NCI-H1417 (cell line): Measurements from ENCODE around the gene DNAJC11.
"Not testable (repeated sequence)": the region's sequence is repeated elsewhere in the genome, so short reads cannot be mapped to it uniquely, and the experiment has no call there.

Experiments used
- DNase-seq, 3 experiments: peaks; one replicate each; lab custom pipeline; 2025; lab: John Stamatoyannopoulos, UW

Gene DNAJC11

GRCh38 chr1:6623269-6623965, 78.2 kb downstream of the DNAJC11 start:
- DNase-seq: no peak

- DNase-seq: no peak
Measured at GRCh38 chr1:6622396-6623152, 79.0 kb downstream of the DNAJC11 start.

GRCh38 chr1:6621429-6622391, 79.9 kb downstream of the DNAJC11 start:
- DNase-seq: no peak

GRCh38 chr1:6619045-6619444, 82.6 kb downstream of the DNAJC11 start:
- DNase-seq: no peak

GRCh38 chr1:6614929-6615785, 86.5 kb downstream of the DNAJC11 start:
- DNase-seq: peak in 1 of 3 experiments; percentile 13

- peak in 2 of 3 experiments; percentile 57 to 70 for DNase-seq
Measured at GRCh38 chr1:6614019-6614928, 87.3 kb downstream of the DNAJC11 start.

- peak; percentile 98 to 99 (median 99) for DNase-seq
Measured at GRCh38 chr1:6613361-6614018, 88.1 kb downstream of the DNAJC11 start, which contains the start of gene PHF13. Gene PHF13 (plus strand): TSS chr1:6613731. CDS start chr1:6614067, 336 bp downstream.

- peak; percentile 58 to 89 (median 88) for DNase-seq
Measured at GRCh38 chr1:6612641-6613360, 88.8 kb downstream of the DNAJC11 start.

GRCh38 chr1:6603915-6604558, 97.6 kb downstream of the DNAJC11 start:
- no peak for DNase-seq

- DNase-seq: peak in 1 of 3 experiments; percentile 45
Measured at GRCh38 chr1:6603238-6603914, 98.2 kb downstream of the DNAJC11 start.

GRCh38 chr1:6602669-6603237, 98.9 kb downstream of the DNAJC11 start, which contains the start of gene KLHL21:
Gene KLHL21 (minus strand): TSS chr1:6602869. CDS start chr1:6602817, 52 bp downstream.
- DNase-seq: peak; percentile 64 to 86 (median 85)

- peak; percentile 49 to 86 (median 85) for DNase-seq
Measured at GRCh38 chr1:6601923-6602668, 99.5 kb downstream of the DNAJC11 start.

GRCh38 chr1:6601049-6601922, 100.3 kb downstream of the DNAJC11 start:
- DNase-seq: peak in 2 of 3 experiments; percentile 35 to 57

- DNase-seq: peak in 1 of 3 experiments; percentile 36
Measured at GRCh38 chr1:6600410-6601048, 101.1 kb downstream of the DNAJC11 start.

- DNase-seq: not testable (repeated sequence)
Measured at GRCh38 chr1:6599991-6600390, 101.6 kb downstream of the DNAJC11 start.
